H1 (cell line): ENCODE results near the gene KCNAB2. TPM values are rescaled to one million over a fixed set of nuclear protein-coding genes. Genes with fewer than 3 reads are reported as not detected.

ENCODE experiments used
- ATF2 ChIP-seq: IDR thresholded peaks from 2 replicates; pipeline ENCODE4 v1.6.1; 2012; ENCODE audit warnings: low read length, inconsistent platforms
- HDAC2 ChIP-seq, 2 experiments: fragments of 300-600 bp in 1 of 2; sonication (generic) in 1 of 2; IDR thresholded peaks; 2 replicates each; pipeline ENCODE4 v1.6.1; 2011 to 2012; ENCODE audit warnings: low read depth in 2 of 2, low read length in 2 of 2, mild to moderate bottlenecking in 2 of 2, moderate library complexity in 2 of 2, borderline replicate concordance in 1 of 2, inconsistent platforms in 1 of 2
- POU5F1 ChIP-seq: IDR thresholded peaks from 2 replicates; pipeline ENCODE4 v1.6.1; 2011; ENCODE audit warnings: low read depth, mild to moderate bottlenecking, low read length, moderate library complexity
- SP2 ChIP-seq: IDR thresholded peaks from 2 replicates; pipeline ENCODE4 v1.6.1; 2012; ENCODE audit warnings: mild to moderate bottlenecking, low read length, inconsistent platforms
- SRF ChIP-seq: IDR thresholded peaks from 2 replicates; pipeline ENCODE4 v1.6.1; 2011; ENCODE audit warnings: mild to moderate bottlenecking, low read depth, low read length, moderate library complexity
- polyA plus RNA-seq, 7 experiments: library from polyadenylated mRNA; depleted of rRNA in 3 of 7; stranded (reverse) in 5 of 7; unstranded in 2 of 7; fragments of >200 nt in 5 of 7; fragments of 200-250 nt in 2 of 7; gene quantifications; 1 replicate in 5 of 7; 2 replicates in 1 of 7; 4 replicates in 1 of 7; pipeline versions ENCODE4 v1.2.1 to v1.2.3, GENCODE V29; 2011 to 2013; ENCODE audit warnings: missing spikeins in 2 of 7, mixed read lengths in 2 of 7
- total RNA-seq: library from RNA; stranded (reverse); fragmentation: NEBNext Ultra II Directional; extraction: Animal tissue kit (Norgen Biotek cat#: 25700); gene quantifications from 2 replicates; pipeline ENCODE4 v1.2.1, GENCODE V29; 2021

The KCNAB2 gene
- total and polyA plus RNA-seq, 2 of the 8 experiments (the other 6 are each of a cell fraction or from before 2014, with no cell fraction given), result 4.5 to 7.0 TPM

DNA sequence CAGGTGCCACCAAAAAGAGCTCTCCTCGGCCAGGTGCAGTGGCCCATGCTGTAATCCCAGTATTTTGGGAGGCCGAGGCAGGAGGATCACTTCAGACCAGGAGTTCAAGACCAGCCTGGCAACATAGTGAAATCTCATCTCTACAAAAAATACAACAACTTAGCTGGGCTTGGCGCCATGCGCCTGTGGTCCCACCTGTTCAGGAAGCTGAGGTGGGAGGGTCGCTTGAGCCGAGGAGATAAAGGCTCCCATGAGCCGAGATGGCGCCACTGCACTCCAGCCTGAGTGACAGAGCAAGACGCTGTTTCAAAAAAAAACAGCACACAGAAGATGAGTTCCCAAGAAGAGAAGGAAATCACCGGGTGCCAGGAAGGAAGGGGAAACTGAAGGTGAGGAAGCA, 67.4 kb downstream of the KCNAB2 start (continued):
- no peak for TF ChIP-seq SP2
- no peak for TF ChIP-seq SRF
- no peak for TF ChIP-seq POU5F1
- TF ChIP-seq ATF2, result no peak
- TF ChIP-seq HDAC2 (IDR thresholded peaks at IDR 0.05; ENCODE audit: borderline replicate concordance in 1 of 2, low read depth in 2 of 2, low read length in 2 of 2), result no peak
- TF ChIP-seq, all 59 proteins: peak for 0
